Common myeloid progenitor, CD34-positive (primary cell): Measurements from ENCODE around the gene RFPL4A.
"Not testable (repeated sequence)": the region's sequence is repeated elsewhere in the genome, so short reads cannot be mapped to it uniquely, and the experiment has no call there.

Experiments
- CTCF ChIA-PET: fragments of 350-600 bp; sonication (Branson Sonifier 250); formaldehyde crosslinking; loops from one replicate; lab custom pipeline; 2021; ENCODE audit warnings: antibody characterized with exemption; lab: Charles Lee
- POLR2A ChIA-PET: fragments of 350-600 bp; sonication (Branson Sonifier 250); formaldehyde crosslinking; loops from one replicate; lab custom pipeline; 2021; ENCODE audit warnings: antibody characterized with exemption; lab: Charles Lee
- DNase-seq, 3 donors: peaks; one replicate each; pipeline versions ENCODE4 v3.0.0 to v3.0.0-alpha.2; 2013
- H3K27ac ChIP-seq, 2 experiments: 1 replicate in 1 of 2; 2 replicates in 1 of 2; pipeline ENCODE4 v1.7.0; 2013; ENCODE audit warnings: inconsistent platforms in 2 of 2, low read length in 2 of 2, mild to moderate bottlenecking in 2 of 2, low read depth in 1 of 2, moderate library complexity in 1 of 2; ENCODE audit not compliant: severe bottlenecking in 2 of 2, insufficient read depth in 1 of 2, poor library complexity in 1 of 2
- H3K27me3 ChIP-seq, 5 experiments: replicated peaks in 2 of 5; 1 replicate in 3 of 5; 2 replicates in 2 of 5; pipeline versions ENCODE4 v1.6.1 to v1.7.0; 2013; ENCODE audit warnings: low read length in 4 of 5, mild to moderate bottlenecking in 2 of 5, moderate library complexity in 2 of 5, inconsistent platforms in 1 of 5; ENCODE audit not compliant: insufficient read depth in 5 of 5, control insufficient read depth in 4 of 5
- H3K36me3 ChIP-seq, 4 experiments: 1 replicate in 2 of 4; 2 replicates in 2 of 4; pipeline versions ENCODE4 v1.6.1 to v1.7.0; 2013; ENCODE audit warnings: low read length in 3 of 4, control low read depth in 1 of 4, mild to moderate bottlenecking in 1 of 4; ENCODE audit not compliant: control insufficient read depth in 4 of 4, insufficient read depth in 4 of 4
- H3K4me1 ChIP-seq, 4 experiments: 1 replicate in 3 of 4; 2 replicates in 1 of 4; pipeline versions ENCODE4 v1.6.1 to v1.7.1; 2013; ENCODE audit warnings: low read length in 3 of 4, mild to moderate bottlenecking in 3 of 4, control low read depth in 1 of 4, inconsistent platforms in 1 of 4, moderate library complexity in 1 of 4; ENCODE audit not compliant: control insufficient read depth in 4 of 4, insufficient read depth in 4 of 4; ENCODE audit errors: control extremely low read depth in 1 of 4
- H3K4me3 ChIP-seq, 7 experiments: 1 replicate in 4 of 7; 2 replicates in 3 of 7; pipeline versions ENCODE4 v1.5.1 to v1.7.0; 2013; ENCODE audit warnings: mild to moderate bottlenecking in 7 of 7, low read length in 6 of 7, moderate library complexity in 6 of 7, inconsistent platforms in 2 of 7, low read depth in 2 of 7, control low read depth in 1 of 7; ENCODE audit not compliant: insufficient read depth in 4 of 7, control insufficient read depth in 1 of 7; ENCODE audit errors: extremely low read depth in 1 of 7
- H3K9me3 ChIP-seq, 5 experiments: 1 replicate in 4 of 5; 2 replicates in 1 of 5; pipeline versions ENCODE4 v1.6.1 to v1.7.1; 2013; ENCODE audit warnings: low read length in 4 of 5, mild to moderate bottlenecking in 2 of 5, inconsistent platforms in 1 of 5, low read depth in 1 of 5, moderate library complexity in 1 of 5; ENCODE audit not compliant: control insufficient read depth in 4 of 5, insufficient read depth in 2 of 5; ENCODE audit errors: control extremely low read depth in 1 of 5
- WGBS: methylation state at CpG from one replicate; pipeline ENCODE4 v1.1.5; 2013; ENCODE audit not compliant: insufficient coverage; 5-methylcytosine and 5-hydroxymethylcytosine counted together

Gene RFPL4A

GRCh38 chr19:55756808-55757207 lies 2.1 kb upstream of the RFPL4A start:
- POLR2A ChIA-PET, DNase-seq, H3K27ac ChIP-seq, H3K4me1 ChIP-seq, H3K4me3 ChIP-seq, H3K36me3 ChIP-seq, H3K9me3 ChIP-seq, CTCF ChIA-PET, H3K27me3 ChIP-seq: not testable (repeated sequence)
- WGBS = 86% methylated on average over 4 of the region's 4 CpGs

GRCh38 chr19:55766466-55766865 lies 7.6 kb downstream of the RFPL4A start:
- Histone ChIP-seq H3K27me3 (peaks cover 0 to 3% (median 0%) of the 10 kb centered on the region in 5 experiments), H3K36me3 (no peaks in the 10 kb centered on the region), H3K4me3 (no peak overlapping the region), H3K9me3 (no peaks in the 10 kb centered on the region), H3K27ac (no peak overlapping the region), H3K4me1 (no peaks in the 10 kb centered on the region)
- 100% methylated on average over 1 of the region's 7 CpGs for WGBS
- DNase-seq = peak in 2 of 3 donors; percentile 3 to 10
- ChIA-PET POLR2A (no interaction called here), CTCF (no interaction called here)

GRCh38 chr19:55768818-55769217 lies 9.9 kb downstream of the RFPL4A start, which contains the start of gene RFPL4AL1:
Gene RFPL4AL1, plus strand, starts transcription at chr19:55769118. Its CDS starts 2,687 bp downstream, at chr19:55771805.
- H3K36me3 ChIP-seq, H3K27ac ChIP-seq, H3K4me3 ChIP-seq, H3K4me1 ChIP-seq, POLR2A ChIA-PET, CTCF ChIA-PET, H3K9me3 ChIP-seq, H3K27me3 ChIP-seq, DNase-seq: not testable (repeated sequence)
- 98% methylated on average over 4 of the region's 6 CpGs for WGBS

DNA sequence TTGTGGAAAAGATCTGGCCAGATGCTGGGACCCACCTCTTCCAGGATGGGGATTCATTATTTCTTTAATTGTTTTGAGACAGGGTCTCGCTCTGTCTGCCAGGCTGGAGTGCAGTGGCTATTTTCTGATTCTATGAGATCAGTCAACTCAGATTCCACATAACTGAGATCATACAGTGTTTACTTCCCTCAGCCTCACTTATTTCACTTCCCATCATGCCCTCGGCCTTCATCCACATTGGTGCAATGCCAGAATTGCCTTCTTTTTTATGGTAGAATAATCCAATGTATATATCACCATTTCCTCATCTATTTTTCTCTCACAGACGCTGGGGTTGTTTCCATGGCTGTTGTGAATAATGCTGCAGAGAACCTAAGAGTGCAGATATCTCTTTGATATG lies 10.7 kb downstream of the RFPL4A start:
- POLR2A ChIA-PET, H3K9me3 ChIP-seq, H3K4me1 ChIP-seq, H3K36me3 ChIP-seq, H3K4me3 ChIP-seq, CTCF ChIA-PET, H3K27me3 ChIP-seq, H3K27ac ChIP-seq, DNase-seq: not testable (repeated sequence)
- no CpG with 5 or more reads among the region's 3 CpGs for WGBS

DNA sequence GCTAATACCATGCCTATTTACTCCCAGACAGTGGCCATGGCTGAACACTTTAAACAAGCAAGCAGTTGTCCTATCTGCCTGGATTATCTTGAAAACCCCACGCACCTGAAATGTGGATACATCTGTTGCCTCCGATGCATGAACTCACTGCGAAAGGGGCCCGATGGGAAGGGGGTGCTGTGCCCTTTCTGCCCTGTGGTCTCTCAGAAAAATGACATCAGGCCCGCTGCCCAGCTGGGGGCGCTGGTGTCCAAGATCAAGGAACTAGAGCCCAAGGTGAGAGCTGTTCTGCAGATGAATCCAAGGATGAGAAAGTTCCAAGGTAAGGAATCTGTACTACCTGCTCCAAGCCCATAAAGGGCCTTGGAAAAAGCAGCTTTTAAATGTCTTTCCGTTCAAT lies 18.6 kb downstream of the RFPL4A start:
- Histone ChIP-seq H3K27me3 (peaks cover 0 to 16% (median 3%) of the 10 kb centered on the region in 5 experiments), H3K36me3 (no peaks in the 10 kb centered on the region), H3K4me3 (no peak overlapping the region), H3K27ac (no peak overlapping the region), H3K4me1 (no peaks in the 10 kb centered on the region), H3K9me3 (peaks cover 0 to 2% (median 0%) of the 10 kb centered on the region in 5 experiments)
- CTCF ChIA-PET = no interaction called here
- POLR2A ChIA-PET = no interaction called here
- peak in 1 of 3 donors; percentile 3 for DNase-seq
- 32% methylated on average over 6 of the region's 7 CpGs for WGBS

- 86% methylated on average over 16 of the region's 16 CpGs for WGBS
- ChIA-PET CTCF (no interaction called here), POLR2A (no interaction called here)
- peaks cover 0 to 2% (median 0%) of the 10 kb centered on the region in 5 experiments for H3K9me3 ChIP-seq
- H3K4me3 ChIP-seq = no peak overlapping the region
- no peaks in the 10 kb centered on the region for H3K36me3 ChIP-seq
- H3K4me1 ChIP-seq = no peaks in the 10 kb centered on the region
- H3K27me3 ChIP-seq = peaks cover 0 to 16% (median 3%) of the 10 kb centered on the region in 5 experiments
- no peak for DNase-seq
- no peak overlapping the region for H3K27ac ChIP-seq
Measured at GRCh38 chr19:55778331-55778730, 19.4 kb downstream of the RFPL4A start.

DNA sequence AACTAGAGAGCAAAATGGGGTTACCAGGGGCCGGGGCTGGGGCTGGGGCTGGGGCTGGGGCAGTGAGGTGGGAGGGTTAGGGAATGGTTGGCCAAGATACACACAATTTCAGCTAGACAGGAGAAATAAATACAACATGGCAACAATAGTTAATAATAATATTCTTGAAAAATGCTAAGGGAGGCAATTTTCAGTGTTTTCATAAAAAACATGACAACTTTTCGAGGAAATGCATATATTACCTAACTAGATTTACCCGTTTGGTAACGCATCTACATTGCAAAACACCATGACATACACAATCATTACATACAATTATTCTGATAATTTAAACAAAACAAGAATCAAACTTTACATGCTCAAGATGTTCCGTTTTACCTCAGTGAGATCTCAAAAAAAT lies 22.2 kb downstream of the RFPL4A start:
- CTCF ChIA-PET = no interaction called here
- DNase-seq = no peak
- H3K36me3 ChIP-seq = no peaks in the 10 kb centered on the region
- WGBS = 90% methylated on average over 3 of the region's 5 CpGs
- H3K27me3 ChIP-seq = peaks cover 0 to 12% (median 3%) of the 10 kb centered on the region in 5 experiments
- H3K4me1 ChIP-seq = no peaks in the 10 kb centered on the region
- H3K27ac ChIP-seq = no peak overlapping the region
- H3K9me3 ChIP-seq = peaks cover 0 to 2% (median 0%) of the 10 kb centered on the region in 5 experiments
- POLR2A ChIA-PET = no interaction called here
- H3K4me3 ChIP-seq = no peak overlapping the region
